GM20431 (cell line): ENCODE measurements around the gene SLC44A1.
"Not testable (repeated sequence)": the region's sequence is repeated elsewhere in the genome, so short reads cannot be mapped to it uniquely, and the experiment has no call there.

Source experiments
- in situ Hi-C: fragments of 300-500 bp; cut with MseI, MboI; formaldehyde crosslinking; loops from one replicate; pipeline ENCODE4 v1.15.0; 2020; ENCODE audit warnings: low sequenced_read_pairs; ENCODE audit not compliant: unreplicated experiment

SLC44A1 gene

GRCh38 chr9:105241356-105242043 lies 3.0 kb upstream of the SLC44A1 start:
- in situ Hi-C loops = no loop called here

- in situ Hi-C loops = no loop called here
Observed at GRCh38 chr9:105242062-105242461, 2.4 kb upstream of the SLC44A1 start.

- in situ Hi-C loops = no loop called here
Observed at GRCh38 chr9:105242557-105242956, 1.9 kb upstream of the SLC44A1 start.

- in situ Hi-C loops = no loop called here
Observed at GRCh38 chr9:105243015-105243686, 1.3 kb upstream of the SLC44A1 start.

GRCh38 chr9:105244734-105245028 lies 230 bp downstream of the SLC44A1 start:
- in situ Hi-C loops = no loop called here

GRCh38 chr9:105245029-105245890 lies 809 bp downstream of the SLC44A1 start:
- in situ Hi-C loops = no loop called here

- in situ Hi-C loops = no loop called here
Observed at GRCh38 chr9:105245891-105246161, 1.4 kb downstream of the SLC44A1 start.

GRCh38 chr9:105246656-105247173 lies 2.3 kb downstream of the SLC44A1 start:
- in situ Hi-C loops = no loop called here

- in situ Hi-C loops = no loop called here
Observed at GRCh38 chr9:105248691-105249090, 4.2 kb downstream of the SLC44A1 start.

GRCh38 chr9:105251133-105251532 lies 6.7 kb downstream of the SLC44A1 start:
- in situ Hi-C loops = no loop called here

- in situ Hi-C loops = no loop called here
Observed at GRCh38 chr9:105251733-105252404, 7.4 kb downstream of the SLC44A1 start.

GRCh38 chr9:105252405-105252756 lies 7.9 kb downstream of the SLC44A1 start:
- in situ Hi-C loops = no loop called here

- in situ Hi-C loops = no loop called here
Observed at GRCh38 chr9:105254226-105254625, 9.8 kb downstream of the SLC44A1 start.

- in situ Hi-C loops = no loop called here
Observed at GRCh38 chr9:105255421-105255820, 11.0 kb downstream of the SLC44A1 start.

GRCh38 chr9:105256569-105256968 lies 12.1 kb downstream of the SLC44A1 start:
- in situ Hi-C loops = not testable (repeated sequence)

- in situ Hi-C loops = no loop called here
Observed at GRCh38 chr9:105257809-105258208, 13.4 kb downstream of the SLC44A1 start.

- in situ Hi-C loops = no loop called here
Observed at GRCh38 chr9:105258225-105258737, 13.8 kb downstream of the SLC44A1 start.

- in situ Hi-C loops = no loop called here
Observed at GRCh38 chr9:105259274-105259673, 14.8 kb downstream of the SLC44A1 start.

GRCh38 chr9:105259731-105260612 lies 15.5 kb downstream of the SLC44A1 start:
- in situ Hi-C loops = no loop called here
